ENCODE results near the gene KIF6.

DNA sequence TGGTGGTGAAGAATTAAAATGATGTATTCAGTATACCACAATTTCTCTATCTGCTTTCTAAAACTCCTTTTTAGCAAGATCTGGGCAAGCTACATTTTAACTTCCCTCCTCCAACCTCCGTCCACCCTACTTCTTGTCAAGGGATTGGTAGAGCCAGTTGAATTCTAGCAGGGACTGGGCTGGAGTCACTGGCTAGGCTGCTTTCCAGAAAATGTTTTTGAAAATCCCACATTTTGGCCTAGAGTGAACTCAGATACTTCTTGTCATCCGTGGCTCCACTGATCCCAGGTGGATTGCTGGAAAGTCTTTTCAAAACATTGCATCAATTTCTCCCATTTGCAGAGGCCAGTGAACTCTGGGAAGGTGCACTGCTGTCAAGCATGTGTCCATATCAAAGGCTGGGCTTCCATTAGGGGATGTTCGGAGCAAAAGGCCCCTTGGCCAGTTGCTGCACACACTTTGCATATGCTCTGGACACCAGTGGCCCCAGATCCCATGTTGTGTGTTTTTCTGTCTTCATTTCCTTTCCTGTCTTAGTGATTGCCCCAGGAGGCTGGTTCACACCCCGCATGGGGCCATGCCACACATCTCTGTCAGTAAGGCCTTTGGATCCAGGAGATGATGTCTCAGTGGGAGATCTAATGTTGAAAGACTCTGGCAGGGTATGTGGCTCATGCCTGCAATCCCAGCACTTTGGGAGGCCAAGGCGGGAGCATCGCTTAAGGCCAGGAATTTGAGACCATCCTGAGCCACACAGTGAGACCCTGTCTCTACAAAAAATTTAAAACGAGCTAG, 391.4 kb downstream of the KIF6 start:
- TF ChIP-seq GATA2 (IDR thresholded peaks at IDR 0.05; ENCODE audit: low read depth, low read length) (no peak), GATA3 (IDR thresholded peaks at IDR 0.05; ENCODE audit: low read depth, low read length) (no peak)

Measured in SH-SY5Y (cell line).